H9 (cell line): ENCODE data around the gene NDUFA12. TPM values are rescaled to one million over a fixed set of nuclear protein-coding genes. Genes with fewer than 3 reads are reported as not detected.

ENCODE experiments used
- DNase-seq: peaks from one replicate; pipeline ENCODE4 v3.0.0-alpha.2; 2017
- H2AFZ ChIP-seq: one replicate; pipeline ENCODE4 v1.6.1; 2013; ENCODE audit warnings: mild to moderate bottlenecking, low read length, control low read depth, moderate library complexity
- H2AK5ac ChIP-seq: 2 replicates; pipeline ENCODE4 v1.6.1; 2013; ENCODE audit warnings: low read length, control low read depth, mixed read lengths; ENCODE audit not compliant: insufficient read length
- H2BK120ac ChIP-seq: one replicate; pipeline ENCODE4 v1.6.1; 2013; ENCODE audit warnings: low read depth, mild to moderate bottlenecking, low read length, control low read depth, inconsistent platforms; ENCODE audit not compliant: poor library complexity, severe bottlenecking
- H2BK12ac ChIP-seq: 2 replicates; pipeline ENCODE4 v1.6.1; 2013; ENCODE audit warnings: low read length, control low read depth, mixed read lengths, low read depth; ENCODE audit not compliant: insufficient read length
- H2BK15ac ChIP-seq: 2 replicates; pipeline ENCODE4 v1.6.1; 2013; ENCODE audit warnings: low read depth, low read length, control low read depth
- H2BK20ac ChIP-seq: one replicate; pipeline ENCODE4 v1.6.1; 2013; ENCODE audit warnings: low read depth, mild to moderate bottlenecking, low read length, control low read depth, inconsistent platforms; ENCODE audit not compliant: poor library complexity, severe bottlenecking
- H2BK5ac ChIP-seq: 2 replicates; pipeline ENCODE4 v1.6.1; 2013; ENCODE audit warnings: low read length, control low read depth, mixed read lengths; ENCODE audit not compliant: insufficient read length
- H3K14ac ChIP-seq: 2 replicates; pipeline ENCODE4 v1.6.1; 2013; ENCODE audit warnings: low read length, control low read depth; ENCODE audit not compliant: insufficient read depth
- H3K18ac ChIP-seq: 2 replicates; pipeline ENCODE4 v1.6.1; 2013; ENCODE audit warnings: low read depth, mild to moderate bottlenecking, mixed read lengths, low read length, control low read depth; ENCODE audit not compliant: insufficient read length
- H3K23ac ChIP-seq: 2 replicates; pipeline ENCODE4 v1.6.1; 2013; ENCODE audit warnings: low read length, control low read depth, mixed read lengths, low read depth; ENCODE audit not compliant: insufficient read length
- H3K23me2 ChIP-seq: 2 replicates; pipeline ENCODE4 v1.6.1; 2013; ENCODE audit warnings: low read depth, mild to moderate bottlenecking, mixed read lengths, low read length, control low read depth; ENCODE audit not compliant: insufficient read length, poor library complexity, severe bottlenecking
- H3K27ac ChIP-seq: 2 replicates; pipeline ENCODE4 v1.5.1; 2013; ENCODE audit warnings: low read length, control low read depth, mixed read lengths, low read depth; ENCODE audit not compliant: insufficient read length
- H3K27me3 ChIP-seq: 2 replicates; pipeline ENCODE4 v1.6.1; 2013; ENCODE audit warnings: low read length, control low read depth, inconsistent platforms; ENCODE audit not compliant: insufficient read depth
- H3K4ac ChIP-seq: 2 replicates; pipeline ENCODE4 v1.6.1; 2013; ENCODE audit warnings: low read depth, mild to moderate bottlenecking, control low read depth, inconsistent platforms, low read length, moderate library complexity
- H3K4me1 ChIP-seq: 2 replicates; pipeline ENCODE4 v1.6.1; 2013; ENCODE audit warnings: low read length, control low read depth, inconsistent platforms; ENCODE audit not compliant: insufficient read depth
- H3K4me2 ChIP-seq: 2 replicates; pipeline ENCODE4 v1.6.1; 2013; ENCODE audit warnings: low read length, control low read depth, mixed read lengths; ENCODE audit not compliant: insufficient read length, insufficient read depth
- H3K56ac ChIP-seq: 2 replicates; pipeline ENCODE4 v1.6.1; 2013; ENCODE audit warnings: low read depth, mild to moderate bottlenecking, mixed read lengths, low read length, control low read depth; ENCODE audit not compliant: insufficient read length
- H3K79me1 ChIP-seq: 2 replicates; pipeline ENCODE4 v1.6.1; 2013; ENCODE audit warnings: low read depth, mild to moderate bottlenecking, moderate library complexity, low read length, control low read depth, inconsistent platforms; ENCODE audit not compliant: insufficient read depth, poor library complexity, severe bottlenecking
- H3K79me2 ChIP-seq: 2 replicates; pipeline ENCODE4 v1.6.1; 2013; ENCODE audit warnings: low read length, control low read depth, inconsistent platforms; ENCODE audit not compliant: insufficient read depth
- H3K9ac ChIP-seq: 2 replicates; pipeline ENCODE4 v1.6.1; 2013; ENCODE audit warnings: low read length, control low read depth, mixed read lengths; ENCODE audit not compliant: insufficient read length; ENCODE audit errors: extremely low read depth
- H3K9me3 ChIP-seq: one replicate; pipeline ENCODE4 v1.6.1; 2013; ENCODE audit warnings: low read depth, low read length, inconsistent platforms; ENCODE audit not compliant: control insufficient read depth
- H3T11ph ChIP-seq: one replicate; pipeline ENCODE4 v1.6.1; 2013; ENCODE audit warnings: mild to moderate bottlenecking, low read length, control low read depth, inconsistent platforms
- H4K20me1 ChIP-seq: one replicate; pipeline ENCODE4 v1.6.1; 2013; ENCODE audit not compliant: control insufficient read depth, insufficient read length, insufficient read depth
- H4K5ac ChIP-seq: 2 replicates; pipeline ENCODE4 v1.6.1; 2013; ENCODE audit warnings: low read depth, mild to moderate bottlenecking, mixed read lengths, low read length, control low read depth; ENCODE audit not compliant: insufficient read length
- H4K8ac ChIP-seq: replicated peaks from 2 replicates; pipeline ENCODE4 v1.6.1; 2013; ENCODE audit warnings: low read length, control low read depth, mixed read lengths, low read depth; ENCODE audit not compliant: insufficient read length
- H4K91ac ChIP-seq: 2 replicates; pipeline ENCODE4 v1.6.1; 2013; ENCODE audit warnings: low read depth, mild to moderate bottlenecking, moderate library complexity, mixed read lengths, low read length, control low read depth; ENCODE audit not compliant: insufficient read length
- H3K27ac Mint-ChIP-seq, 3 experiments: 2 replicates in 2 of 3; 3 replicates in 1 of 3; pipeline ENCODE4 v1.8.0; 2020 to 2021; ENCODE audit warnings: mixed read lengths in 3 of 3, mild to moderate bottlenecking in 1 of 3, moderate library complexity in 1 of 3
- H3K27me3 Mint-ChIP-seq: 2 replicates; pipeline ENCODE4 v1.8.0; 2021; ENCODE audit warnings: low read depth, mild to moderate bottlenecking, moderate library complexity, mixed read lengths
- H3K36me3 Mint-ChIP-seq, 3 experiments: 2 replicates in 2 of 3; 3 replicates in 1 of 3; pipeline ENCODE4 v1.8.0; 2020 to 2021; ENCODE audit warnings: low read depth in 3 of 3, mixed read lengths in 3 of 3; ENCODE audit not compliant: insufficient read depth in 1 of 3
- H3K4me1 Mint-ChIP-seq, 2 experiments: 2 replicates each; pipeline ENCODE4 v1.8.0; 2020; ENCODE audit warnings: mixed read lengths in 2 of 2
- H3K4me3 Mint-ChIP-seq, 2 experiments: 2 replicates in 1 of 2; 3 replicates in 1 of 2; pipeline ENCODE4 v1.8.0; 2020 to 2021; ENCODE audit warnings: mild to moderate bottlenecking in 2 of 2, mixed read lengths in 2 of 2, moderate library complexity in 1 of 2
- H3K9me3 Mint-ChIP-seq, 2 experiments: 2 replicates in 1 of 2; 3 replicates in 1 of 2; pipeline ENCODE4 v1.8.0; 2020; ENCODE audit warnings: mild to moderate bottlenecking in 2 of 2, mixed read lengths in 2 of 2, moderate library complexity in 1 of 2
- WGBS: extraction: QIAGEN DNeasy Blood & Tissue Kit; methylation state at CpG from one replicate; pipeline ENCODE4 v1.1.7; 2013; ENCODE audit warnings: missing lambda C conversion rate, low lambda C conversion rate, mixed read lengths; ENCODE audit not compliant: insufficient read length; ENCODE audit errors: extremely low coverage; 5-methylcytosine and 5-hydroxymethylcytosine counted together
- total RNA-seq: library from RNA; stranded (reverse); gene quantifications from 2 replicates; pipeline ENCODE4 v1.2.1, GENCODE V29; 2021
- TF ChIP-seq, protein P1 (sequence below): fragments of 200-600 bp; sonication (generic); conservative IDR thresholded peaks from 3 replicates; pipeline ENCODE4 v1.8.0; 2021; ENCODE audit warnings: antibody characterized with exemption, mild to moderate bottlenecking

Gene NDUFA12
- total RNA-seq, 1 experiment from 2014 or later = 104 TPM

DNA sequence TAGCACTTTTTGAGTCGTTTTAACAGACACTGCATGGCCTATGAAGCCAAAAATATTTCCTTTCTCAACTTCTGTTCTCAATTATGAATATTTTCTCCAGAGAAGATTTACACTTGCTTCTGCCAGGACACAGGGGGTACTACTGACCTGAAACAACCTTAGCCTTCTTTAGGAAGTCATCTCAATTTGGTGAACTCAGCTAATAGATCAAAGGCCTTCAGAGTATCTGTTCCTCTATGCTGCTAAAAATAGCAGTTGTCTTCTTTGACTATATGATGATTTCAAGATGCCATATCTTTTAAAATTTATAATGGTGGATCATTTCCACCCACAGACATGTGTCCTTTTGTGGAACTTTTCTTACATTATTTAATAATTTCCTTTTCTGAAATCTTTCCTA, 14.0 kb upstream of the NDUFA12 start:
- no CpG with 5 or more reads among the region's 1 CpG for WGBS
- no peak overlapping the region for H3K9ac ChIP-seq

More for the DNA sequence above, 14.0 kb upstream of the NDUFA12 start:
- no peak overlapping the region for H3K56ac ChIP-seq
- H2BK12ac ChIP-seq = no peak overlapping the region
- peaks cover 0 to 10% (median 0%) of the 10 kb centered on the region in 3 experiments; a peak in 2 of 7 replicates for H3K36me3 Mint-ChIP-seq
- H3K9me3 Mint-ChIP-seq = peaks cover 0 to 4% of the 10 kb centered on the region in 2 experiments; a peak in 1 of 5 replicates
- no peak for DNase-seq
- H3T11ph ChIP-seq = no peak overlapping the region
- H2BK15ac ChIP-seq = no peak overlapping the region
- H3K4me3 Mint-ChIP-seq = no peak overlapping the region
- no peak overlapping the region for H3K18ac ChIP-seq
- no peaks in the 10 kb centered on the region for H3K23me2 ChIP-seq
- no peak overlapping the region for H3K14ac ChIP-seq
- H3K79me1 ChIP-seq = no peaks in the 10 kb centered on the region
- no peak overlapping the region for H3K27ac ChIP-seq
- TF ChIP-seq, protein P1, sequence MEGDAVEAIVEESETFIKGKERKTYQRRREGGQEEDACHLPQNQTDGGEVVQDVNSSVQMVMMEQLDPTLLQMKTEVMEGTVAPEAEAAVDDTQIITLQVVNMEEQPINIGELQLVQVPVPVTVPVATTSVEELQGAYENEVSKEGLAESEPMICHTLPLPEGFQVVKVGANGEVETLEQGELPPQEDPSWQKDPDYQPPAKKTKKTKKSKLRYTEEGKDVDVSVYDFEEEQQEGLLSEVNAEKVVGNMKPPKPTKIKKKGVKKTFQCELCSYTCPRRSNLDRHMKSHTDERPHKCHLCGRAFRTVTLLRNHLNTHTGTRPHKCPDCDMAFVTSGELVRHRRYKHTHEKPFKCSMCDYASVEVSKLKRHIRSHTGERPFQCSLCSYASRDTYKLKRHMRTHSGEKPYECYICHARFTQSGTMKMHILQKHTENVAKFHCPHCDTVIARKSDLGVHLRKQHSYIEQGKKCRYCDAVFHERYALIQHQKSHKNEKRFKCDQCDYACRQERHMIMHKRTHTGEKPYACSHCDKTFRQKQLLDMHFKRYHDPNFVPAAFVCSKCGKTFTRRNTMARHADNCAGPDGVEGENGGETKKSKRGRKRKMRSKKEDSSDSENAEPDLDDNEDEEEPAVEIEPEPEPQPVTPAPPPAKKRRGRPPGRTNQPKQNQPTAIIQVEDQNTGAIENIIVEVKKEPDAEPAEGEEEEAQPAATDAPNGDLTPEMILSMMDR = no peak
- no peaks in the 10 kb centered on the region for H4K20me1 ChIP-seq
- H2BK5ac ChIP-seq = no peak overlapping the region
- no peak overlapping the region for H3K4me2 ChIP-seq
- no peaks in the 10 kb centered on the region for H3K27me3 ChIP-seq
- H4K5ac ChIP-seq = no peak overlapping the region
- no peak overlapping the region for H2BK20ac ChIP-seq
- no peak overlapping the region for H3K27ac Mint-ChIP-seq
- H4K91ac ChIP-seq = no peak overlapping the region
- no peak overlapping the region for H2BK120ac ChIP-seq
- no peak overlapping the region for H3K4ac ChIP-seq
- no peak overlapping the region for H3K23ac ChIP-seq
- no peaks in the 10 kb centered on the region for H3K27me3 Mint-ChIP-seq
- no peaks in the 10 kb centered on the region for H3K79me2 ChIP-seq
- no peak overlapping the region for H2AFZ ChIP-seq
- no peak overlapping the region for H4K8ac ChIP-seq
- no peaks in the 10 kb centered on the region for H3K9me3 ChIP-seq
- H2AK5ac ChIP-seq = no peak overlapping the region
- no peaks in the 10 kb centered on the region for H3K4me1 Mint-ChIP-seq
- no peaks in the 10 kb centered on the region for H3K4me1 ChIP-seq
